ENCODE measurements around the gene SEC62.

SEC62 gene

GRCh38 chr3:170033489-170033888, 66.9 kb downstream of the SEC62 start:
- Histone ChIP-seq H3K4me1 (ENCODE audit: control insufficient read depth, insufficient read depth, low read length) (peaks cover 12% of the 10 kb centered on the region), H3K36me3 (ENCODE audit: control insufficient read depth, insufficient read depth, low read length) (no peaks in the 10 kb centered on the region), H3K9ac (ENCODE audit: low read length) (no peak overlapping the region), H3K4me3 (ENCODE audit: low read length) (no peak overlapping the region), H3K27me3 (ENCODE audit: control insufficient read depth, insufficient read depth, low read length) (no peaks in the 10 kb centered on the region), H3K9me3 (ENCODE audit: control insufficient read depth, low read length) (no peaks in the 10 kb centered on the region)

GRCh38 chr3:170037463-170038433, 71.1 kb downstream of the SEC62 start, which contains the start of gene GPR160:
TSS of gene GPR160 (plus strand) at chr3:170037995. CDS start at chr3:170083973, 45,978 bp downstream.
- peak within 1 kb of the TSS; percentile 78 for H3K4me3 ChIP-seq (ENCODE audit: low read length)
- H3K4me1 ChIP-seq (ENCODE audit: control insufficient read depth, insufficient read depth, low read length): peaks cover 19% of the 10 kb centered on the region
- H3K27me3 ChIP-seq (ENCODE audit: control insufficient read depth, insufficient read depth, low read length): no peaks in the 10 kb centered on the region
- no peaks in the 10 kb centered on the region for H3K9me3 ChIP-seq (ENCODE audit: control insufficient read depth, low read length)
- H3K36me3 ChIP-seq (ENCODE audit: control insufficient read depth, insufficient read depth, low read length): no peaks in the 10 kb centered on the region
- H3K9ac ChIP-seq (ENCODE audit: low read length): peak within 1 kb of the TSS; percentile 74

GRCh38 chr3:170038434-170039110, 72.0 kb downstream of the SEC62 start:
- Histone ChIP-seq H3K27me3 (ENCODE audit: control insufficient read depth, insufficient read depth, low read length) (no peaks in the 10 kb centered on the region), H3K9ac (ENCODE audit: low read length) (peak overlapping the region; percentile 74), H3K9me3 (ENCODE audit: control insufficient read depth, low read length) (no peaks in the 10 kb centered on the region), H3K4me3 (ENCODE audit: low read length) (peak overlapping the region; percentile 78), H3K4me1 (ENCODE audit: control insufficient read depth, insufficient read depth, low read length) (peaks cover 17% of the 10 kb centered on the region), H3K36me3 (ENCODE audit: control insufficient read depth, insufficient read depth, low read length) (no peaks in the 10 kb centered on the region)

DNA sequence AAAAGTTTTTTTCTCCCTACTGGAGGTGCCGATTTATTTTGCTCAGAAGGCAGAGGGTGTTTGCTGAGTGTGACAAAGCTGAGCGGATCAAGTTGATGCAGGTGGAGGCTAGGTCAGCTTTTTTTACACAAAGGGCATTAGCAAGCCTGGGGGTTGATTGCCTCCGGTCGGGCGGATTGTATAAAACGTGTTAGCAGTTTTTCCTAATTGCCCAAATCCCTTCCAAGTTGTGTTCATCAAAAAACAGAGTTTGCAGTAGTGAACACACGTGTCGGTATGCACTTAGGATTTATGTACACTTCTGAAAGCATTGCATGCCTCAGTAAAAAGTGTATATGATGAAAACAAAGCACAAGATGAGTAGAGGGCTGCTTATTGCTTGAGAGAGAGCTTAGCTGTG, 73.8 kb downstream of the SEC62 start:
- Histone ChIP-seq H3K4me3 (ENCODE audit: low read length) (no peak overlapping the region), H3K27me3 (ENCODE audit: control insufficient read depth, insufficient read depth, low read length) (no peaks in the 10 kb centered on the region), H3K9ac (ENCODE audit: low read length) (no peak overlapping the region), H3K36me3 (ENCODE audit: control insufficient read depth, insufficient read depth, low read length) (no peaks in the 10 kb centered on the region), H3K9me3 (ENCODE audit: control insufficient read depth, low read length) (no peaks in the 10 kb centered on the region), H3K4me1 (ENCODE audit: control insufficient read depth, insufficient read depth, low read length) (peaks cover 21% of the 10 kb centered on the region)

DNA sequence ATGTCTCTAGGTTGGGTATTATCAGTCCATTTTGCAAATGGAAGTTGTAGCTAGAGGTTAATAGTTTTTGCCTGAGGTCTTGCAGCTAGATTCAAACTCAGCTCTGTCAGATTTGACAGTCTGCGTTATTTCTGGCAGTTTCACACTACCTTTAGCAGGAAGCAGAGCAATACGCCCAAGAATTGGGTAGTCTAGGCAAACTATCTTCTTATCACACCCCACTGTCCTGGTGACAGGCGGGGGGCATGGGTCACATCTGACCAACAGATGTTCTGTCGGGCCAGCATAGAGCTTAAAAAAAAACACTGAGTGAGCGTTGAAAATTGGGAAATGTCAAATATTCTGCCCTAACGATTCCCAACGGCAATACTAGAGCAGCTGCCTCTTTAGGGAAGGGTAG, 76.9 kb downstream of the SEC62 start:
- H3K4me1 ChIP-seq (ENCODE audit: control insufficient read depth, insufficient read depth, low read length): peaks cover 32% of the 10 kb centered on the region
- H3K9me3 ChIP-seq (ENCODE audit: control insufficient read depth, low read length): no peaks in the 10 kb centered on the region
- H3K4me3 ChIP-seq (ENCODE audit: low read length): no peak overlapping the region
- no peak overlapping the region for H3K9ac ChIP-seq (ENCODE audit: low read length)
- no peaks in the 10 kb centered on the region for H3K27me3 ChIP-seq (ENCODE audit: control insufficient read depth, insufficient read depth, low read length)
- H3K36me3 ChIP-seq (ENCODE audit: control insufficient read depth, insufficient read depth, low read length): no peaks in the 10 kb centered on the region

- Histone ChIP-seq H3K4me1 (ENCODE audit: control insufficient read depth, insufficient read depth, low read length) (peaks cover 37% of the 10 kb centered on the region), H3K36me3 (ENCODE audit: control insufficient read depth, insufficient read depth, low read length) (no peaks in the 10 kb centered on the region), H3K9me3 (ENCODE audit: control insufficient read depth, low read length) (no peaks in the 10 kb centered on the region), H3K27me3 (ENCODE audit: control insufficient read depth, insufficient read depth, low read length) (no peaks in the 10 kb centered on the region), H3K4me3 (ENCODE audit: low read length) (no peak overlapping the region), H3K9ac (ENCODE audit: low read length) (no peak overlapping the region)
These were observed 77.7 kb downstream of the SEC62 start for GRCh38 chr3:170044271-170044670.

DNA sequence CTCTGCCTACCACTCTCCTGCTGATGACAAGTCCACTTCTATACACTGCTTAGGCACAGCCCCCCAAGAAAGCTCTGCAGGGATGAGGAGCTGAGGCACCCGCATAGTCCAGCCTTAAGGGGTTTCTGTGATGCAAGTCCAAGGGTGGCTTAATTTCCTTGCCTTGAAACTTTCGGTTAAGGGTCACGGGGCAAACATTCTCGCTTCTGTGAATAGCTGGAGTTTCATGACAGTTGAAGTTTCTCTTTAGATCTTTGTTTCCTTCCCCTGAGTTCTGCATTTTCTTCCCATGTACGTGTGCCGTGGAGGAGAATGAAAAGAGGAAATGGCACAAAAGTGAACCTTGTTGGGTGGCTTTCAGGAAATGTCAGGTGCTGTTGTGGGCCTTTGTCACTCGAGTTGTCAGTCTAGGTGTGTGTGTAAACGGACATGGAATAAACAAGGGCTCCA, 78.2 kb downstream of the SEC62 start:
- Histone ChIP-seq H3K36me3 (ENCODE audit: control insufficient read depth, insufficient read depth, low read length) (no peaks in the 10 kb centered on the region), H3K4me3 (ENCODE audit: low read length) (no peak overlapping the region), H3K9ac (ENCODE audit: low read length) (no peak overlapping the region), H3K27me3 (ENCODE audit: control insufficient read depth, insufficient read depth, low read length) (no peaks in the 10 kb centered on the region), H3K9me3 (ENCODE audit: control insufficient read depth, low read length) (no peaks in the 10 kb centered on the region), H3K4me1 (ENCODE audit: control insufficient read depth, insufficient read depth, low read length) (peaks cover 42% of the 10 kb centered on the region)

DNA sequence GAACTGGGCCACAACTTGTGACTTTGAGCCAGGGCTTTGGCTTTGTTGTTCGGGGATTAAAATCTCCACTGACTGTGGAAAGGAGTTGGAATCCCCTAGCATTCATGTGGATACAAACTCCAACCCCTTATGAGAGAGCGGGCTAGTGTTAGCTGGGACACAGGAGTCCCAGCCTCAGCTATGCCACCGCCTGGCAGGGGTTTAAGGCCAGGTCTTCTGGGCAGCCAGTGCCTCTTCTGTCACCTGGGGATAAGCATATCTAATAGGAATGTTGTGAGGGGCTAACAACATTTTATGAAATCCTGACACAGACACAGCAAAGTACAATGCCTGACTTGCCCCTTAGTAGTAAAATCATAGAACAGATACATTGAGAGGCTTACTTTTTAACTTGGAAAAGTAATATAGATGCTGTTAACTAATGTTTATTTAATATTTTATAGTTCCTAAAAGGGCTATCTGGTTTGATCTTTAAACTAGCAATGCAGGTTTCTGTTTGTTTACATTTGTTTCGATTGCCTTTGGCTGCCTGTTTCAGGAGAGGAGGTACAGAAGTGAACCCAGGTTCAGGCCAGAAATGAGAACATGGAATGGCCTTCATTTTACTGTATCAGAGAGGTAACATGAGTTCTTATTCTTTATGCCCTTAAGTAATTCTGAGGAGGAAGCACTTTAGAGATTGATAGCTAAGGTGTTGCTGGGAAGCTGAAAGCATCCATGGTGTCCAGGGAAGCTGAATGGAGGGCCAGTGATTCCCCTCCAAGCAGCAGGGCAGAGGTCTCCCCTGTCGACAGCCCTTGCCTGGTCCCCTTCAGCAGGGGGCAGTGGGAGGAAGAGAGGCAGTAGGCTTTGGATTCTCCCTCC, 79.9 kb downstream of the SEC62 start:
- Histone ChIP-seq H3K27me3 (ENCODE audit: control insufficient read depth, insufficient read depth, low read length) (no peaks in the 10 kb centered on the region), H3K36me3 (ENCODE audit: control insufficient read depth, insufficient read depth, low read length) (no peaks in the 10 kb centered on the region), H3K4me1 (ENCODE audit: control insufficient read depth, insufficient read depth, low read length) (peaks cover 41% of the 10 kb centered on the region), H3K9me3 (ENCODE audit: control insufficient read depth, low read length) (no peaks in the 10 kb centered on the region), H3K9ac (ENCODE audit: low read length) (peak overlapping the region; percentile 22), H3K4me3 (ENCODE audit: low read length) (no peak overlapping the region)

DNA sequence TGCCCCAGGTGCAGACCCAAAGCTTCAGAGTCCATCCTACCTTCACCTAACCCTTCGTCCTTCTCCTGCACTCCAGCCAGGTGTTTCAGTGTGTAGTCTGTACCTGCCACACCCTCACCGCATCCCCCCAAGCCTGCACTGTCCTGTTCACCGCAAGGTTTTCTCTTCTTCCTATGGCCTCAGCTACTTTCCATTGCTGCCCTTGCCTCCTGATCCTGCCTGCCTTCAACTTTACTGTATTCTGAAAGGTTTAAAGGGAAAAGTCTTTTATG, 80.5 kb downstream of the SEC62 start:
- Histone ChIP-seq H3K36me3 (ENCODE audit: control insufficient read depth, insufficient read depth, low read length) (no peaks in the 10 kb centered on the region), H3K9me3 (ENCODE audit: control insufficient read depth, low read length) (no peaks in the 10 kb centered on the region), H3K9ac (ENCODE audit: low read length) (no peak overlapping the region), H3K4me3 (ENCODE audit: low read length) (no peak overlapping the region), H3K27me3 (ENCODE audit: control insufficient read depth, insufficient read depth, low read length) (no peaks in the 10 kb centered on the region), H3K4me1 (ENCODE audit: control insufficient read depth, insufficient read depth, low read length) (peaks cover 41% of the 10 kb centered on the region)
